DOHH2 (cell line): ENCODE measurements around the gene LDLRAD4.
A peak's percentile ranks its signal among the peaks of the same experiment; 100 is the strongest.

Source experiments
- H3F3A ChIP-seq: fragments of 200-600 bp; sonication (generic), shearing (Covaris generic); 2 replicates; pipeline ENCODE4 v1.6.0; 2016; ENCODE audit warnings: antibody characterized with exemption, mild to moderate bottlenecking; ENCODE audit not compliant: control insufficient read depth, insufficient read depth
- H3K27ac ChIP-seq: fragments of 200-600 bp; sonication (generic); 2 replicates; pipeline ENCODE4 v1.5.1; 2014; ENCODE audit warnings: low read depth, mild to moderate bottlenecking, low read length, moderate library complexity
- H3K27me3 ChIP-seq: fragments of 200-600 bp; sonication (generic); 2 replicates; pipeline ENCODE4 v1.6.1; 2014; ENCODE audit warnings: mild to moderate bottlenecking, low read length, mixed read lengths; ENCODE audit not compliant: control insufficient read depth
- H3K36me3 ChIP-seq: fragments of 200-600 bp; sonication (generic); 2 replicates; pipeline ENCODE4 v1.6.1; 2014; ENCODE audit warnings: mild to moderate bottlenecking, low read length, moderate library complexity, mixed read lengths; ENCODE audit not compliant: control insufficient read depth
- H3K4me1 ChIP-seq: fragments of 200-600 bp; sonication (generic); 2 replicates; pipeline ENCODE4 v1.6.1; 2014; ENCODE audit warnings: mild to moderate bottlenecking, low read length, mixed read lengths; ENCODE audit not compliant: control insufficient read depth
- H3K4me2 ChIP-seq: fragments of 200-600 bp; sonication (generic); 2 replicates; pipeline ENCODE4 v1.6.0; 2014; ENCODE audit warnings: mild to moderate bottlenecking, low read length, moderate library complexity
- H3K4me3 ChIP-seq: fragments of 200-600 bp; sonication (generic); 2 replicates; pipeline ENCODE4 v1.5.1; 2014; ENCODE audit warnings: mild to moderate bottlenecking, low read length, mixed read lengths
- H3K79me2 ChIP-seq: fragments of 200-600 bp; sonication (generic); 2 replicates; pipeline ENCODE4 v1.6.1; 2014; ENCODE audit warnings: mild to moderate bottlenecking, low read length, mixed read lengths; ENCODE audit not compliant: control insufficient read depth
- H3K9me2 ChIP-seq: fragments of 200-600 bp; sonication (generic); replicated peaks from 2 replicates; pipeline ENCODE4 v1.6.1; 2014; ENCODE audit warnings: mild to moderate bottlenecking, low read length, mixed read lengths; ENCODE audit not compliant: control insufficient read depth
- H3K9me3 ChIP-seq: fragments of 200-600 bp; sonication (generic); 2 replicates; pipeline ENCODE4 v1.6.1; 2014; ENCODE audit warnings: antibody characterized with exemption, low read length, mixed read lengths; ENCODE audit not compliant: control insufficient read depth, insufficient read depth
- H4K20me1 ChIP-seq: fragments of 200-600 bp; sonication (generic); 2 replicates; pipeline ENCODE4 v1.6.0; 2014; ENCODE audit warnings: low read depth, mild to moderate bottlenecking, antibody characterized with exemption, low read length, moderate library complexity; ENCODE audit not compliant: control insufficient read depth, insufficient read depth
- EZH2phosphoT487 ChIP-seq: fragments of 200-600 bp; sonication (generic); IDR thresholded peaks from 2 replicates; pipeline ENCODE4 v1.6.1; 2017; ENCODE audit warnings: borderline replicate concordance, mild to moderate bottlenecking, antibody characterized with exemption, low read length, moderate library complexity, mixed read lengths
- TF ChIP-seq, protein P1 (sequence below): fragments of 200-600 bp; sonication (generic); IDR thresholded peaks from one replicate; pipeline ENCODE4 v1.5.1; 2014; ENCODE audit warnings: antibody characterized with exemption, mild to moderate bottlenecking, low read depth, low read length; ENCODE audit not compliant: poor library complexity, severe bottlenecking

The LDLRAD4 gene

DNA sequence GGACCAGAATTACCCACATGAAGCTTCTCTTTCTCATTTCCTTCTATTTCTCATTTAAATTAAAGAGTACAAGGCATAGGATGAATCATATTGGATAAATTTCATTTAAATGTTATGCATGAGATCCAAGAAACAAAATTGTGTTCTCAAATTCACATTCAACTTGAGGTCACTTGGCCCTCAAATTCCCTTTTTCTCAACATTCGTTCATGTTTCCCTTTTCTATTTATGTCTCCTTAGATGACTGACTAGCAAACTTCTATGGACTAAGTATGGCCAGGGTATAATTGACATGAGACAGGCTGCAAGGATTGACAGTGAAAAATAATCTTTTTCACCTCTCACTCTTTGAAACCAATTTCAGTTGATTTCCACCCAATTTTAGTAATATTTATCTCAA is 4.0 kb upstream of the LDLRAD4 start:
- Histone ChIP-seq H3K36me3 (no peaks in the 10 kb centered on the region), H3K4me1 (no peaks in the 10 kb centered on the region), H3K79me2 (no peaks in the 10 kb centered on the region), H4K20me1 (peaks cover 3% of the 10 kb centered on the region; the same call in 1 of the 2 replicates), H3K9me2 (no peaks in the 10 kb centered on the region), H3K4me2 (no peak overlapping the region), H3K27me3 (peaks cover 28% of the 10 kb centered on the region), H3K9me3 (no peaks in the 10 kb centered on the region), H3K4me3 (no peak overlapping the region), H3K27ac (no peak overlapping the region), H3F3A (no peaks in the 10 kb centered on the region)
- TF ChIP-seq, protein P1, sequence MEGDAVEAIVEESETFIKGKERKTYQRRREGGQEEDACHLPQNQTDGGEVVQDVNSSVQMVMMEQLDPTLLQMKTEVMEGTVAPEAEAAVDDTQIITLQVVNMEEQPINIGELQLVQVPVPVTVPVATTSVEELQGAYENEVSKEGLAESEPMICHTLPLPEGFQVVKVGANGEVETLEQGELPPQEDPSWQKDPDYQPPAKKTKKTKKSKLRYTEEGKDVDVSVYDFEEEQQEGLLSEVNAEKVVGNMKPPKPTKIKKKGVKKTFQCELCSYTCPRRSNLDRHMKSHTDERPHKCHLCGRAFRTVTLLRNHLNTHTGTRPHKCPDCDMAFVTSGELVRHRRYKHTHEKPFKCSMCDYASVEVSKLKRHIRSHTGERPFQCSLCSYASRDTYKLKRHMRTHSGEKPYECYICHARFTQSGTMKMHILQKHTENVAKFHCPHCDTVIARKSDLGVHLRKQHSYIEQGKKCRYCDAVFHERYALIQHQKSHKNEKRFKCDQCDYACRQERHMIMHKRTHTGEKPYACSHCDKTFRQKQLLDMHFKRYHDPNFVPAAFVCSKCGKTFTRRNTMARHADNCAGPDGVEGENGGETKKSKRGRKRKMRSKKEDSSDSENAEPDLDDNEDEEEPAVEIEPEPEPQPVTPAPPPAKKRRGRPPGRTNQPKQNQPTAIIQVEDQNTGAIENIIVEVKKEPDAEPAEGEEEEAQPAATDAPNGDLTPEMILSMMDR: no peak
- no peak for TF ChIP-seq EZH2phosphoT487

DNA sequence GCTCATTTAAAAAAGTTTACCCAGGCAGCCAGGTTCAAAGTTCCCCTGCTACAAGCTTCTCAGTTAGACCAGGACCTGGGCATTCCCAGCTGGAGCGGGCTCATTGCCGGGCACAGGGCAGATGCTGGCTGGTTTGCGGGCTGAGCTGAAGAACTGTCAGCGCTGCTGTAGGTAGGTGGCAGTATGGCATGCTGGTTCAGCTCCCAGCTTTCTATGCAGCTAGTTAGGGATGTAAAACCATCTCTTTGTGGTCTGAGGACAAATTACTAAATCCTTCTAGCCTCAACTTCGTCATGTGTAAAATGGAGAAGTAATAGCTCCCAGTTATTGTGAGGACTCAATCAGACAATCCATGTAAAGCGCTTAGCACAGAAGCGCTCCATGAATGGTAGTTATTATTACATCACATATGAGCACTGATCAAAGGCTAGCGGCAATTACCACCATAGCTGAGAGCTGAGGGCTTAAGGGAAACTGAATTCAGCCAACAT is 2.4 kb upstream of the LDLRAD4 start:
- no peak overlapping the region for H3K4me2 ChIP-seq

DNA sequence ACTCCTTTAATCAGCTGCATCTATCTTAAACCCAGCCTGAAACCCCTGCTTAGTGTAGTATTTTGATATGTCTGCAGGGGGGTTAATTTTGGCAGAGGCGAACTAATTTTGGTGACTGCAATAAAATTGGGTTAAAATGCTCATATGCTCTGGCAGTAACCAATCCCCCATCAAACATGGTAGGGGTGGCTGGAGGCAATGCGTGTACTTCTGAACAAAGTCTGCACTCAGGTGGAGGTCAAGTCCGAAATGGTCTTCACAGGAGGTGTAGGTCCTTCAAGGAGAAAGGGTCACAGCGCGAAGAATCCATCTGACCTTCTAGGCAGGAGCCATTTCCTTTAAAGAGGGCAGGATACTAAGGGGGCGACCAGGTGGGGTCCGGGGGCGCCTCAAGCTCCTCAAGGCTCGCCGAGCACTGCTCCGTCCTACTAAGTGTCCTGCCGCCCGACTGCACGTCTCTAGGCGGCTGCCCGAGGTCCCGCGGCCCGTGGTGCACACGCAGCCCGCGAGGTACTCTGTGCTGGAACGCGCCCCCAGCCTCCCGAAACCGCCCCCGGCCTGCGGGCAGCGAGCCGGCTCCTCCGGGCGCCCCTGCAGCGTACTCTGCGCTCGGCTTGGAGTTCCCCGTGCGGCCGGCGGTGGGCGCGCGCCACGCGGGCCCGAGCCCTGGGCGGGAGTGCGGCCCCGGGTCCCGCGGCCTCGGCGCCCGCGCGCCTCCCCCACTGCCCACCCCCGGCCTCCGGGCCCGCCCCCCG is 1.7 kb upstream of the LDLRAD4 start:
- Histone ChIP-seq H3K36me3 (no peaks in the 10 kb centered on the region), H3K4me3 (no peak overlapping the region), H3K9me2 (no peaks in the 10 kb centered on the region), H3F3A (no peaks in the 10 kb centered on the region), H3K27ac (no peak overlapping the region), H4K20me1 (peaks cover 3% of the 10 kb centered on the region; the same call in 1 of the 2 replicates), H3K9me3 (no peaks in the 10 kb centered on the region), H3K79me2 (no peaks in the 10 kb centered on the region), H3K27me3 (peaks cover 41% of the 10 kb centered on the region), H3K4me2 (no peak overlapping the region), H3K4me1 (no peaks in the 10 kb centered on the region)
- TF ChIP-seq, protein P1: no peak
- no peak for TF ChIP-seq EZH2phosphoT487

More for the DNA sequence above, 2.4 kb upstream of the LDLRAD4 start:
- peaks cover 3% of the 10 kb centered on the region; the same call in 1 of the 2 replicates for H4K20me1 ChIP-seq
- H3K9me2 ChIP-seq: no peaks in the 10 kb centered on the region
- no peaks in the 10 kb centered on the region for H3F3A ChIP-seq
- peaks cover 41% of the 10 kb centered on the region for H3K27me3 ChIP-seq
- H3K4me1 ChIP-seq: no peaks in the 10 kb centered on the region
- TF ChIP-seq, protein P1: peak; percentile 33
- no peak for TF ChIP-seq EZH2phosphoT487
- no peaks in the 10 kb centered on the region for H3K9me3 ChIP-seq
- H3K36me3 ChIP-seq: no peaks in the 10 kb centered on the region
- no peak overlapping the region for H3K27ac ChIP-seq
- no peak overlapping the region for H3K4me3 ChIP-seq
- no peaks in the 10 kb centered on the region for H3K79me2 ChIP-seq
